HG03097 (cell line): ENCODE results near the gene DYNLT5.
"Not testable (repeated sequence)": the region's sequence is repeated elsewhere in the genome, so short reads cannot be mapped to it uniquely, and the experiment has no call there.

ENCODE experiments used
- ATAC-seq: cut with Tn5 transposase; IDR thresholded peaks from one replicate; pipeline ENCODE4 v1.9.1; 2021; ENCODE audit not compliant: unreplicated experiment, low FRiP score

DYNLT5 gene

GRCh38 chr1:66752000-66752592 lies at the start of gene DYNLT5:
Gene DYNLT5 (plus strand): TSS chr1:66752459. CDS start chr1:66754659, 2,200 bp downstream.
- ATAC-seq: no peak

DNA sequence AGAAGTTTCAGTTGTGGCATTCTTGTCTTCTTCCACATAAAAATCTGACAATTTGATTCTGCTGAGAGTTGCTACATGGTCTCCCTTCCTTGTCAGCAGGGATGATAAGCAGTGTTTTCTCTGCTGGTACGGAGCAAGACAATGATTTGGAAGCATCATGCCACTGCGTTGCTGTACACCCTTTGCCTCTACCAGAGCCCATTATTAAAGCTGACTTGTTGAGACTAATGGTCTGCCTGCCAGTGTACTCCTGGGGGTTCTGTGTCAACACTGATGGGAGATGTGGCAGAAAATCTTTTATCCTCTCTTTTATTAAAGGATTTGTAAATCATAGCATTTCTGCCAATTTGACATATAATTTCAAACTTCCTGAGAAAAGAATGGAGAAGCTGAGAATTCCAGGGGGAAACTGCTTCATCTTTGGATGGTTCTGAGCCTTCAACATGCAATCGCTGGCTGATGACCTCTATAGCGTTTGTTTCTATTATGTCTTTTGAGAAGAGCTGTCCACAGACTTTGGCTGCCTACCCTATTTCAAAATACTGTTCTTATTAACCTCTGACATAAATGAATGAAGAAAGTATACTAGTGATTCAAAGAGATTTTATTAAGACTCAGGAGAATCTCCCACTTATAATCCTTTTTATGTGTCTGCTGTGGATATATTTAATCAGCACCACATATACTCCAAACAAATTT lies 47.9 kb upstream of the DYNLT5 start:
- no peak for ATAC-seq

DNA sequence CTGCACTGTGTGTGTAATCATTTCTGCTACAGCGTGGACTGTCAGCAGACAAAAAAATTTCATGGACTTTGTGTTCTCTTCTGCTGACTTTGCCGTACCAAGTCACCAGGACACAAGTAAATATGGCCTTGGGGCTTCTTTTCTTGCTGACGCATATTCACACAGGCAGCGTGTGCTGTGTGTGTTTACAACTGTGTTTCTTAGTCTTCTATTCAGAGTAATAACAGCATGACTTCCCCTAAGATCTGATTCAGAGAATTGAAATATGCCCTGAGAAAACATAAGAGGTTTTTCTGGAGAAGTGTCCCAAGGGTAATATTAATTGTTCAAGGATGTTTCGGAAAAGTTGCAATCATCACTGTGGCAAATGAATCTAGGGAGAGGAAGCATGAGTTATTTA lies 47.1 kb upstream of the DYNLT5 start:
- ATAC-seq: no peak

- no peak for ATAC-seq
Measured at GRCh38 chr1:66711420-66711819, 40.8 kb upstream of the DYNLT5 start.

GRCh38 chr1:66712839-66713238 lies 39.4 kb upstream of the DYNLT5 start:
- ATAC-seq: no peak

DNA sequence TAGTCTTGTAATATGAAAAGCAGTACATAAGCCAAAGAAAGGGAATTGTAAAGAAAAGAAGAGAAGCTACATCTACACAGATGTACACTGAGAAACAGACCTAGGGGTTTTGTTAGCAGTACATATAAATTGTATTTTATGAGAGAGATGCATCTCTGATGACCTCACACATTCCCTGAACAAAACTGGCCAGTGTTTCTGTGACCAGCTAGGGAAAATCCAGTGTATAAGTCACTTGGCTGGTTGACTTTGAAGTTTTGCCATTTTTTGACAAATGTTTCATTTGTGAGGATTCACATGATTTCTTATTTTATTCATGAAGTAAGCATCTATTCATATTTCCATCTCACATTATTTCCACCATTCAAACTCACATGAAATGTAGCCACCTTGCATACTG lies 28.3 kb upstream of the DYNLT5 start:
- ATAC-seq: no peak

GRCh38 chr1:66725885-66726665 lies 26.2 kb upstream of the DYNLT5 start:
- peak; percentile 63 for ATAC-seq

DNA sequence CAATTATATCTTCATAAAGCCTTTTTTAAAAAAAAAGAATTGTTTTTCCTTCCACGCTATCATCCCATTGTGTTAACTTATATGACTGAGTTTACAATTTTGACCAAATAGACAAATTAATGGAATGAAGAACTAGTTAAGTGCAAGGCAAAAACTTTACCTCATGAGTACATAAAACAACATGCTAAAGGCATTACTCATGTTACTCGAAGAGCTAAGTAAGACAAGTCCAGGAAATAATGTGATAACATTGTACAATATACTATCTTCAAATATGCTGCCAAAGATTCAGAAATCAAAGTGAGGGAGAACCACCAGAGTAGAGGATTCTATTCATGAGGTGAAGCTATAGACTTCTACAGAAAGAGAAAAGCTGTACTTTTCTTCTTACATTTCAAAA lies 24.2 kb upstream of the DYNLT5 start:
- no peak for ATAC-seq

- ATAC-seq: not testable (repeated sequence)
Measured at GRCh38 chr1:66728716-66729115, 23.5 kb upstream of the DYNLT5 start.

GRCh38 chr1:66729119-66729518 lies 23.1 kb upstream of the DYNLT5 start:
- no peak for ATAC-seq

GRCh38 chr1:66729523-66729922 lies 22.7 kb upstream of the DYNLT5 start:
- no peak for ATAC-seq

DNA sequence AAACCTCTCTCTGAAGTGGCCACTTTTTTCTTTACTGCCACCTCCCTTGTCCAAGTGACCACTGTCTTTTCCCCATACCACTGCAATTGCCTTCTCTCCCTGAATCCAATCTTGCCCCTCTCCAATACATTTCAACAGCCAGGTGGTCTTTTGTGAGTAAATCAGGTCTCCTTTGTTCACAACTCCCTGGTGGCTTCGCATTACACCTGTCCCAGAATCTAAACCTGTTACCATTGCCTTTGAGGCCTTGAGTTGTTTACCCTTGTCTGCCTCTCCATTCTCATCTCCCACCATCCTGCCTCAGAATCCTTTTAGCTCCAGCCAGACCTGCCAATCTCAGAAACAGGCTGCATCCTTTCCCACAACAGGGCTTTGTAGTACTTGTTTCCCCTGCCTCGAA lies 21.8 kb upstream of the DYNLT5 start:
- ATAC-seq: no peak

DNA sequence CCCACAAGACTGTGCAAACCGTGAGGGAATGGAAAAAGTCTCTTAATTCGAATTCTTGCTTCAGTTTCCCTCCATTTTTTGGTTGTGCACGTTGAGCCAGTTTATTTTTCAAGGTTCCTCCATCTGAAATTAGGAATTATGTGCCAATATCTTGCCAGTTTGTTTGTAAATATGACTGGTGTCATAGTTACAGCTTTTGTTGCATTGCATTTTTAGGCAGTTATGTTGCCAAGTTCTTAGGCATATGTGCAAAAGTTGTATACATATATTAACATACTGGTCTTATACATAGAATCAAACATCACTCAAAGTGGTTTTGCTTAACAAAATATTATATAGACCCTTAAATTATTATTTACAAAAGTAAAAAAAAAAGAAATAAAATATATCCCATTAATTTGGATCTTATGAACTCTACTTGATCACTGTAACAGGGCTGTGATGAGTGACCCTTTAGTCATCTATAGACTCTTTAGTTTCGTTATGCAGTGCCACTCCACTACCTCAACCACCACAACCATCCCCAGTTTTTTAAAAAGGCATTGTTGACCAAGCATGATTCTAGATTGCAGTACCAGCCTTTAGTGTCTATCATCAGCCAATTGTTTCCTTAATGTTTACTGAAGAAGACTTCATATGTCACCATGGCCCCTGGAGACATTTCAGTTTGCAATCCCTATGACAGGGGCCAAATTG lies 20.9 kb upstream of the DYNLT5 start:
- ATAC-seq: no peak

GRCh38 chr1:66732407-66733166 lies 19.7 kb upstream of the DYNLT5 start:
- ATAC-seq: no peak

GRCh38 chr1:66733348-66734017 lies 18.8 kb upstream of the DYNLT5 start:
- no peak for ATAC-seq

GRCh38 chr1:66734531-66734930 lies 17.7 kb upstream of the DYNLT5 start:
- not testable (repeated sequence) for ATAC-seq

GRCh38 chr1:66737836-66738235 lies 14.4 kb upstream of the DYNLT5 start:
- no peak for ATAC-seq

GRCh38 chr1:66739401-66740157 lies 12.7 kb upstream of the DYNLT5 start:
- ATAC-seq: no peak

- no peak for ATAC-seq
Measured at GRCh38 chr1:66745451-66745850, 6.8 kb upstream of the DYNLT5 start.
